Panc1 (cell line): ENCODE data around the gene LRRC3C. TPM values are rescaled to one million over a fixed set of nuclear protein-coding genes. Genes with fewer than 3 reads are reported as not detected.

ENCODE experiments used
- ATAC-seq: fragments of 200-7000 bp; cut with Tn5 transposase; 2 replicates; pipeline ENCODE4 v1.9.1; 2020; ENCODE audit warnings: mild to moderate bottlenecking, moderate library complexity
- BruUV-seq: library from RNA; stranded (reverse); fragments of 400-500 nt; replicated peaks from 2 replicates; lab custom pipeline; 2021; lab: Mats Ljungman, UMichigan
- CTCF ChIA-PET: fragments of 300-600 bp; sonication (Branson Sonifier 250); formaldehyde crosslinking; loops from one replicate; lab custom pipeline; 2022; ENCODE audit warnings: antibody characterized with exemption; lab: Charles Lee
- POLR2A ChIA-PET: fragments of 300-600 bp; sonication (Branson Sonifier 250); formaldehyde crosslinking; loops from one replicate; lab custom pipeline; 2022; ENCODE audit warnings: antibody characterized with exemption; lab: Charles Lee
- DNase-seq: peaks from one replicate; pipeline ENCODE4 v3.0.0-alpha.2; 2010; ENCODE audit warnings: low read depth, low spot score
- H3K27ac ChIP-seq: 2 replicates; pipeline ENCODE4 v1.5.1; 2011; ENCODE audit warnings: mild to moderate bottlenecking, low read length, inconsistent platforms
- H3K27me3 ChIP-seq: fragments of 200-500 bp; sonication (Bioruptor generic); 2 replicates; pipeline ENCODE4 v1.6.0; 2014; ENCODE audit warnings: low read length, inconsistent platforms; ENCODE audit not compliant: control insufficient read depth, insufficient read depth
- H3K36me3 ChIP-seq: fragments of 200-500 bp; sonication (Bioruptor generic); 2 replicates; pipeline ENCODE4 v1.5.1; 2014; ENCODE audit warnings: inconsistent platforms, mild to moderate bottlenecking, low read length, moderate library complexity; ENCODE audit not compliant: control insufficient read depth, insufficient read depth
- H3K4me1 ChIP-seq: 2 replicates; pipeline ENCODE4 v1.5.1; 2011; ENCODE audit warnings: inconsistent platforms, mild to moderate bottlenecking, low read length, moderate library complexity; ENCODE audit not compliant: control insufficient read depth, insufficient read depth
- H3K4me3 ChIP-seq, 2 experiments: 2 replicates each; pipeline ENCODE4 v1.5.1; 2011 to 2012; ENCODE audit warnings: low read depth in 2 of 2, low read length in 2 of 2, mild to moderate bottlenecking in 2 of 2, inconsistent platforms in 1 of 2, moderate library complexity in 1 of 2
- H3K9me3 ChIP-seq: fragments of 200-500 bp; sonication (Bioruptor generic); 2 replicates; pipeline ENCODE4 v1.5.1; 2014; ENCODE audit warnings: low read depth, mild to moderate bottlenecking, inconsistent platforms, low read length, moderate library complexity; ENCODE audit not compliant: control insufficient read depth, insufficient read depth
- CTCF ChIP-seq: fragments of 450-650 bp; IDR thresholded peaks from 2 replicates; pipeline ENCODE4 v1.5.1; 2017; ENCODE audit warnings: mild to moderate bottlenecking
- POLR2AphosphoS5 ChIP-seq: IDR thresholded peaks from 2 replicates; pipeline ENCODE4 v1.6.1; 2012; ENCODE audit warnings: mild to moderate bottlenecking, low read depth, low read length, moderate library complexity
- REST ChIP-seq, 2 experiments: IDR thresholded peaks; 2 replicates each; pipeline ENCODE4 v1.6.1; 2011 to 2012; ENCODE audit warnings: low read depth in 2 of 2, control low read depth in 1 of 2, low read length in 1 of 2, mild to moderate bottlenecking in 1 of 2, moderate library complexity in 1 of 2; ENCODE audit not compliant: insufficient read depth in 1 of 2
- SIN3A ChIP-seq: IDR thresholded peaks from 2 replicates; pipeline ENCODE4 v1.6.1; 2012; ENCODE audit warnings: low read depth, mild to moderate bottlenecking, low read length, moderate library complexity, borderline replicate concordance; ENCODE audit not compliant: insufficient read depth
- TCF7L2 ChIP-seq: IDR thresholded peaks from 2 replicates; pipeline ENCODE4 v1.6.1; 2011; ENCODE audit warnings: mild to moderate bottlenecking, low read depth, low read length, inconsistent platforms
- in situ Hi-C: cut with HindIII; loops from 2 replicates; pipeline ENCODE4 v1.10.0; 2016; ENCODE audit warnings: low sequenced_read_pairs, low pct_unique_long_range_greater_than_20kb
- intact Hi-C: fragments of 100-400 bp; cut with micrococcal nuclease; formaldehyde crosslinking; loops from one replicate; pipeline ENCODE4 v1.10.0; 2022; ENCODE audit not compliant: unreplicated experiment
- total RNA-seq: library from RNA; stranded (reverse); gene quantifications from one replicate; pipeline ENCODE4 v1.2.1, GENCODE V29; 2021; ENCODE audit not compliant: unreplicated experiment

LRRC3C gene
- total RNA-seq, 1 experiment from 2014 or later, result not detected

GRCh38 chr17:39979893-39980350, 52.4 kb downstream of the LRRC3C start:
- BruUV-seq, result no TSS peak
- TF ChIP-seq SIN3A (no peak), CTCF (no peak), REST (IDR thresholded peaks at IDR 0.05; ENCODE audit: insufficient read depth in 1 of 2, low read depth in 2 of 2, low read length in 1 of 2) (no peak), TCF7L2 (no peak)
- POLR2A ChIA-PET, result interaction anchor here (0.6 to 0.8 kb wide), 3 partner anchors 14 to 383 kb away, joined by 3 to 7 read pairs (median 4); no protein-coding TSS in a partner anchor
- H3K4me1 ChIP-seq, result peaks cover 11% of the 10 kb centered on the region; the same call in 1 of the 2 replicates
- intact Hi-C loops (loop anchor here (10.0 kb wide), 1 partner anchor 105 kb away; no protein-coding TSS in a partner anchor), in situ Hi-C loops (no loop called here)
- H3K9me3 ChIP-seq, result no peaks in the 10 kb centered on the region
- H3K27me3 ChIP-seq, result peaks cover 9% of the 10 kb centered on the region
- DNase-seq (peak; percentile 10), ATAC-seq (peak; percentile 40)
- H3K4me3 ChIP-seq, result peak overlapping the region; percentile 90 to 95
- peaks cover 3% of the 10 kb centered on the region for H3K36me3 ChIP-seq
- CTCF ChIA-PET, result interaction anchor here (0.6 to 1.0 kb wide), 5 partner anchors 21 to 108 kb away, joined by 3 to 4 read pairs (median 3); no protein-coding TSS in a partner anchor
- H3K27ac ChIP-seq, result peak overlapping the region; percentile 67

GRCh38 chr17:39980351-39981206, 53.0 kb downstream of the LRRC3C start, which contains the start of gene PSMD3:
PSMD3 (plus strand) TSS chr17:39980807; CDS start chr17:39980971, 164 bp downstream.
- Histone ChIP-seq H3K9me3 (no peaks in the 10 kb centered on the region), H3K27ac (peak within 1 kb of the TSS; percentile 89), H3K27me3 (peaks cover 9% of the 10 kb centered on the region), H3K4me1 (peaks cover 11% of the 10 kb centered on the region; the same call in 1 of the 2 replicates), H3K4me3 (peak within 1 kb of the TSS; percentile 90 to 95), H3K36me3 (peaks cover 5% of the 10 kb centered on the region)
- ChIA-PET CTCF (interaction anchor here (0.5 to 1.0 kb wide), 7 partner anchors 22 to 109 kb away, joined by 3 to 4 read pairs (median 3); no protein-coding TSS in a partner anchor), POLR2A (interaction anchor here (0.5 to 1.2 kb wide), 5 partner anchors 14 to 383 kb away, joined by 3 to 7 read pairs (median 4); no protein-coding TSS in a partner anchor)
- no TSS peak for BruUV-seq
- DNase-seq, result peak; percentile 98
- in situ Hi-C loops, result no loop called here
- intact Hi-C loops, result no loop called here
- peak; percentile 98 for TF ChIP-seq POLR2AphosphoS5
- TF ChIP-seq TCF7L2, result peak; percentile 90
- peak; percentile 97; the same call in 1 of the 2 replicates for TF ChIP-seq SIN3A
- peak; percentile 87 for TF ChIP-seq CTCF
- peak in 1 of 2 experiments; percentile 64; a peak in 3 of 4 replicates for TF ChIP-seq REST (IDR thresholded peaks at IDR 0.05; ENCODE audit: insufficient read depth in 1 of 2, low read depth in 2 of 2, low read length in 1 of 2)
- ATAC-seq, result peak; percentile 96
